Calu3 (cell line): ENCODE measurements around the gene CNGA4. TPM values are rescaled to one million over a fixed set of nuclear protein-coding genes. Genes with fewer than 3 reads are reported as not detected.

Source experiments
- BruUV-seq: library from RNA; stranded (reverse); fragments of 400-500 nt; replicated peaks from 2 replicates; lab custom pipeline; 2021; lab: Mats Ljungman, UMichigan
- CTCF ChIA-PET: fragments of 300-600 bp; sonication (Branson Sonifier 250); formaldehyde crosslinking; loops from one replicate; lab custom pipeline; 2022; ENCODE audit warnings: antibody characterized with exemption; lab: Charles Lee
- DNase-seq: peaks from one replicate; pipeline ENCODE4 v3.0.0; 2022
- H3K27ac Mint-ChIP-seq: one replicate; pipeline ENCODE4 v1.8.0; 2022; ENCODE audit warnings: mixed read lengths; ENCODE audit not compliant: unreplicated experiment
- H3K27me3 Mint-ChIP-seq: one replicate; pipeline ENCODE4 v1.8.0; 2022; ENCODE audit warnings: mixed read lengths; ENCODE audit not compliant: unreplicated experiment
- H3K36me3 Mint-ChIP-seq: one replicate; pipeline ENCODE4 v1.8.0; 2022; ENCODE audit warnings: mild to moderate bottlenecking, moderate library complexity, mixed read lengths; ENCODE audit not compliant: insufficient read depth, unreplicated experiment
- H3K4me1 Mint-ChIP-seq: one replicate; pipeline ENCODE4 v1.8.0; 2022; ENCODE audit warnings: mild to moderate bottlenecking, low read depth, mixed read lengths; ENCODE audit not compliant: unreplicated experiment
- H3K4me3 Mint-ChIP-seq: one replicate; pipeline ENCODE4 v1.8.0; 2022; ENCODE audit warnings: mild to moderate bottlenecking, low read depth, moderate library complexity, mixed read lengths; ENCODE audit not compliant: unreplicated experiment
- H3K9me3 Mint-ChIP-seq: one replicate; pipeline ENCODE4 v1.8.0; 2022; ENCODE audit warnings: low read depth, mixed read lengths; ENCODE audit not compliant: unreplicated experiment
- intact Hi-C: fragments of 100-400 bp; cut with micrococcal nuclease; formaldehyde crosslinking; loops from one replicate; pipeline ENCODE4 v1.10.0; 2022; ENCODE audit not compliant: unreplicated experiment
- total RNA-seq: library from RNA; stranded (reverse); gene quantifications from 2 replicates; pipeline ENCODE4 v1.2.3, GENCODE V29; 2022
- TF ChIP-seq, protein P1 (sequence below): fragments of 200-600 bp; IDR thresholded peaks from one replicate; pipeline ENCODE4 v1.8.0; 2022; ENCODE audit warnings: antibody characterized with exemption; ENCODE audit not compliant: unreplicated experiment

The CNGA4 gene
- total RNA-seq, 1 experiment from 2014 or later: not detected

DNA sequence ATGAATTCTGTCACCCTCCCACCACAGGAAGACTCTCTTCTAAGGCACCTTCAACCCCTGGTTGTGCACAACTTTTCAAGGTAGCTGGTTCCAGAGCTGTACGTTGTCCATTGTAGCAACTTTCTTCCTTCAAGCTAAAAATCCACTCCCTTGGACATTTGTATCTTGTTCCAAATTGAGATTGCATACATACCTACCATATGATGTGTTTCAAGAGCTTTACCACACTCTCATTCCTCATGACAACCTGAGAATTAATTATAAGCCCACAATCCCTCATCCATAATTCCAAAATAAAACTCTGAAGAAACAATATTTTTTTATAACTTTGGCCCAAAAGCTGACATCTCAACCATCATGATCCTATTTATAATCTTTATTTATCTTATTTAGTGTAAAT is 36.8 kb upstream of the CNGA4 start:
- H3K36me3 Mint-ChIP-seq: no peaks in the 10 kb centered on the region
- H3K4me1 Mint-ChIP-seq: no peaks in the 10 kb centered on the region
- BruUV-seq: no TSS peak
- TF ChIP-seq, protein P1, sequence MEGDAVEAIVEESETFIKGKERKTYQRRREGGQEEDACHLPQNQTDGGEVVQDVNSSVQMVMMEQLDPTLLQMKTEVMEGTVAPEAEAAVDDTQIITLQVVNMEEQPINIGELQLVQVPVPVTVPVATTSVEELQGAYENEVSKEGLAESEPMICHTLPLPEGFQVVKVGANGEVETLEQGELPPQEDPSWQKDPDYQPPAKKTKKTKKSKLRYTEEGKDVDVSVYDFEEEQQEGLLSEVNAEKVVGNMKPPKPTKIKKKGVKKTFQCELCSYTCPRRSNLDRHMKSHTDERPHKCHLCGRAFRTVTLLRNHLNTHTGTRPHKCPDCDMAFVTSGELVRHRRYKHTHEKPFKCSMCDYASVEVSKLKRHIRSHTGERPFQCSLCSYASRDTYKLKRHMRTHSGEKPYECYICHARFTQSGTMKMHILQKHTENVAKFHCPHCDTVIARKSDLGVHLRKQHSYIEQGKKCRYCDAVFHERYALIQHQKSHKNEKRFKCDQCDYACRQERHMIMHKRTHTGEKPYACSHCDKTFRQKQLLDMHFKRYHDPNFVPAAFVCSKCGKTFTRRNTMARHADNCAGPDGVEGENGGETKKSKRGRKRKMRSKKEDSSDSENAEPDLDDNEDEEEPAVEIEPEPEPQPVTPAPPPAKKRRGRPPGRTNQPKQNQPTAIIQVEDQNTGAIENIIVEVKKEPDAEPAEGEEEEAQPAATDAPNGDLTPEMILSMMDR: no peak
- CTCF ChIA-PET: no interaction called here
- no peaks in the 10 kb centered on the region for H3K9me3 Mint-ChIP-seq
- intact Hi-C loops: no loop called here
- H3K27me3 Mint-ChIP-seq: no peaks in the 10 kb centered on the region
- no peak overlapping the region for H3K27ac Mint-ChIP-seq
- H3K4me3 Mint-ChIP-seq: no peak overlapping the region
- no peak for DNase-seq

DNA sequence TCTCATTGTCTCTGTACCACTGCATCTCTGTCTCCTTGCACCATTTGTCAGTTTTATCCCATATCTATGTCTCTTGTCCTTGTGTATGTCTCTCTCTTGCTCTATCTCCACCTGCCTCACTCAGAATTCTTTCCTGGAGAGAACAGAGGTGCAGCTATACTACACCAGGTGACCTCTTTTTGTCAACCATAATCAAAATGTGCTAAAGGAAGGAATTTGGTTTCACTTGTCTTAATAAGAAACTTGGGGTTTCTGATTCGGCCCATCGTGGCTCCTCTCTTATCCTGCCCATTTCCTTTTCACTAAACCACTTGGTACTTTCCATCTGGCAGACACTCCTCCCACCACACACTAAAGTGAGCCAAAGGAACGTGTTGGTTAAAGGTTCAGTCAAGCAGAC is 35.6 kb upstream of the CNGA4 start:
- CTCF ChIA-PET: no interaction called here
- no peaks in the 10 kb centered on the region for H3K27me3 Mint-ChIP-seq
- BruUV-seq: no TSS peak
- DNase-seq: no peak
- no peaks in the 10 kb centered on the region for H3K36me3 Mint-ChIP-seq
- H3K4me1 Mint-ChIP-seq: no peaks in the 10 kb centered on the region
- H3K9me3 Mint-ChIP-seq: no peaks in the 10 kb centered on the region
- TF ChIP-seq, protein P1: no peak
- intact Hi-C loops: no loop called here
- no peak overlapping the region for H3K27ac Mint-ChIP-seq
- H3K4me3 Mint-ChIP-seq: no peak overlapping the region

- Mint-ChIP-seq H3K27ac (no peak overlapping the region), H3K27me3 (no peaks in the 10 kb centered on the region), H3K4me3 (no peak overlapping the region), H3K9me3 (no peaks in the 10 kb centered on the region), H3K36me3 (peaks cover 4% of the 10 kb centered on the region), H3K4me1 (peaks cover 8% of the 10 kb centered on the region)
- TF ChIP-seq, protein P1: no peak
- intact Hi-C loops: no loop called here
- DNase-seq: no peak
- BruUV-seq: no TSS peak
- CTCF ChIA-PET: no interaction called here
Measured at GRCh38 chr11:6204706-6205105, 34.2 kb upstream of the CNGA4 start.

- Mint-ChIP-seq H3K27ac (no peak within 1 kb of the TSS), H3K4me1 (peaks cover 9% of the 10 kb centered on the region), H3K4me3 (no peak within 1 kb of the TSS), H3K36me3 (peaks cover 4% of the 10 kb centered on the region), H3K27me3 (no peaks in the 10 kb centered on the region), H3K9me3 (no peaks in the 10 kb centered on the region)
- CTCF ChIA-PET: no interaction called here
- no TSS peak for BruUV-seq
- TF ChIP-seq, protein P1: no peak
- intact Hi-C loops: no loop called here
- no peak for DNase-seq
Measured at GRCh38 chr11:6205366-6205765, 33.5 kb upstream of the CNGA4 start, which contains the start of gene C11orf42. TSS of gene C11orf42 (plus strand) at chr11:6205557. CDS start at chr11:6205616, 59 bp downstream.
